ENCODE results near the gene TRIM47. TPM values are rescaled to one million over a fixed set of nuclear protein-coding genes. Genes with fewer than 3 reads are reported as not detected.

The TRIM47 gene
- total RNA-seq, 1 donor from 2014 or later = 27.5 TPM

GRCh38 chr17:75906143-75906884 lies 27.9 kb upstream of the TRIM47 start:
- Histone ChIP-seq H3K27me3 (ENCODE audit: low read depth) (no peaks in the 10 kb centered on the region), H3K36me3 (peaks cover 19% of the 10 kb centered on the region), H3K27ac (replicated peaks) (peak overlapping the region; percentile 96), H3K4me1 (peaks cover 43% of the 10 kb centered on the region), H3K9me3 (replicated peaks) (no peaks in the 10 kb centered on the region), H3K4me3 (no peak overlapping the region)
- TF ChIP-seq, protein P1, sequence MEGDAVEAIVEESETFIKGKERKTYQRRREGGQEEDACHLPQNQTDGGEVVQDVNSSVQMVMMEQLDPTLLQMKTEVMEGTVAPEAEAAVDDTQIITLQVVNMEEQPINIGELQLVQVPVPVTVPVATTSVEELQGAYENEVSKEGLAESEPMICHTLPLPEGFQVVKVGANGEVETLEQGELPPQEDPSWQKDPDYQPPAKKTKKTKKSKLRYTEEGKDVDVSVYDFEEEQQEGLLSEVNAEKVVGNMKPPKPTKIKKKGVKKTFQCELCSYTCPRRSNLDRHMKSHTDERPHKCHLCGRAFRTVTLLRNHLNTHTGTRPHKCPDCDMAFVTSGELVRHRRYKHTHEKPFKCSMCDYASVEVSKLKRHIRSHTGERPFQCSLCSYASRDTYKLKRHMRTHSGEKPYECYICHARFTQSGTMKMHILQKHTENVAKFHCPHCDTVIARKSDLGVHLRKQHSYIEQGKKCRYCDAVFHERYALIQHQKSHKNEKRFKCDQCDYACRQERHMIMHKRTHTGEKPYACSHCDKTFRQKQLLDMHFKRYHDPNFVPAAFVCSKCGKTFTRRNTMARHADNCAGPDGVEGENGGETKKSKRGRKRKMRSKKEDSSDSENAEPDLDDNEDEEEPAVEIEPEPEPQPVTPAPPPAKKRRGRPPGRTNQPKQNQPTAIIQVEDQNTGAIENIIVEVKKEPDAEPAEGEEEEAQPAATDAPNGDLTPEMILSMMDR (IDR thresholded peaks at IDR 0.05; ENCODE audit: borderline replicate concordance) = no peak
- intact Hi-C loops (cut with micrococcal nuclease) = loop anchor here (5.0 kb wide), 1 partner anchor 101 kb away; no protein-coding TSS in a partner anchor
- DNase-seq = no peak

- peak within 1 kb of the TSS; percentile 96 for H3K27ac ChIP-seq (replicated peaks)
- no peaks in the 10 kb centered on the region for H3K9me3 ChIP-seq (replicated peaks)
- H3K36me3 ChIP-seq = peaks cover 33% of the 10 kb centered on the region
- H3K4me1 ChIP-seq = peaks cover 37% of the 10 kb centered on the region
- TF ChIP-seq, protein P1 (IDR thresholded peaks at IDR 0.05; ENCODE audit: borderline replicate concordance) = peak; percentile 100
- intact Hi-C loops (cut with micrococcal nuclease) = loop anchor here (5.0 kb wide), 1 partner anchor 102 kb away; no protein-coding TSS in a partner anchor
- H3K27me3 ChIP-seq (ENCODE audit: low read depth) = no peaks in the 10 kb centered on the region
- peak; percentile 91 for DNase-seq
- peak within 1 kb of the TSS; percentile 97 for H3K4me3 ChIP-seq
Observed at GRCh38 chr17:75904749-75905521, 26.6 kb upstream of the TRIM47 start, which contains the start of gene MRPL38. Gene MRPL38, minus strand, starts transcription at chr17:75904884. Its CDS starts 9 bp downstream, at chr17:75904875.

- Histone ChIP-seq H3K9me3 (replicated peaks) (no peaks in the 10 kb centered on the region), H3K36me3 (peaks cover 50% of the 10 kb centered on the region), H3K4me1 (peaks cover 33% of the 10 kb centered on the region), H3K27ac (replicated peaks) (no peak overlapping the region), H3K4me3 (no peak overlapping the region), H3K27me3 (ENCODE audit: low read depth) (no peaks in the 10 kb centered on the region)
- no peak for DNase-seq
- TF ChIP-seq, protein P1 (IDR thresholded peaks at IDR 0.05; ENCODE audit: borderline replicate concordance) = no peak
- intact Hi-C loops (cut with micrococcal nuclease) = no loop called here
Observed at GRCh38 chr17:75902406-75902805, 24.0 kb upstream of the TRIM47 start.

DNA sequence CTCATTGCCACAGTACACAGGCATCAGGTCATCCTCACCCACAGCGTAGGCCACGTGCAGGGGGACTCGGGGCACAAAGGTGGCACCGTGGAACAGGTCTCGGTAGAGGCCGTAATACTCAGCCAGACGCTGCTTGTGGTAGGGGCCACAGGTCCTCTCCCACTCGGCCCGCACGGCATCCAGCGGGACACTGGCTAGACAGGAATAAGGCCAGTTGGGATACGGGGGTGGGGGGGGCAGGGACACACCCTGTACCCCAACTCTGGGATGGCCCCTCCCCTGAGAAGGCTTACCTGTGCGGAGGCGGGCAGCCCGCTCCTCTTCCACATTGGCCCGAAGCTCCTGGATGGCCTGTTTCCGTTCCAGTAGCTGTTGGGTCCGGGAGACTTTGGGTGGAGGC lies 23.3 kb upstream of the TRIM47 start:
- H3K27ac ChIP-seq (replicated peaks) = no peak overlapping the region
- no peaks in the 10 kb centered on the region for H3K27me3 ChIP-seq (ENCODE audit: low read depth)
- intact Hi-C loops (cut with micrococcal nuclease) = no loop called here
- H3K4me1 ChIP-seq = peaks cover 40% of the 10 kb centered on the region
- peaks cover 50% of the 10 kb centered on the region for H3K36me3 ChIP-seq
- DNase-seq = no peak
- TF ChIP-seq, protein P1 (IDR thresholded peaks at IDR 0.05; ENCODE audit: borderline replicate concordance) = no peak
- H3K4me3 ChIP-seq = no peak overlapping the region
- H3K9me3 ChIP-seq (replicated peaks) = no peaks in the 10 kb centered on the region

GRCh38 chr17:75900691-75901533 lies 22.5 kb upstream of the TRIM47 start:
- peaks cover 50% of the 10 kb centered on the region for H3K36me3 ChIP-seq
- H3K27me3 ChIP-seq (ENCODE audit: low read depth) = no peaks in the 10 kb centered on the region
- no peak overlapping the region for H3K27ac ChIP-seq (replicated peaks)
- TF ChIP-seq, protein P1 (IDR thresholded peaks at IDR 0.05; ENCODE audit: borderline replicate concordance) = no peak
- intact Hi-C loops (cut with micrococcal nuclease) = no loop called here
- no peak overlapping the region for H3K4me3 ChIP-seq
- no peaks in the 10 kb centered on the region for H3K9me3 ChIP-seq (replicated peaks)
- H3K4me1 ChIP-seq = peaks cover 44% of the 10 kb centered on the region
- DNase-seq = no peak

Measured in left ventricle myocardium inferior (tissue), 1 donor.